ENCODE measurements around the gene LEKR1.

DNA sequence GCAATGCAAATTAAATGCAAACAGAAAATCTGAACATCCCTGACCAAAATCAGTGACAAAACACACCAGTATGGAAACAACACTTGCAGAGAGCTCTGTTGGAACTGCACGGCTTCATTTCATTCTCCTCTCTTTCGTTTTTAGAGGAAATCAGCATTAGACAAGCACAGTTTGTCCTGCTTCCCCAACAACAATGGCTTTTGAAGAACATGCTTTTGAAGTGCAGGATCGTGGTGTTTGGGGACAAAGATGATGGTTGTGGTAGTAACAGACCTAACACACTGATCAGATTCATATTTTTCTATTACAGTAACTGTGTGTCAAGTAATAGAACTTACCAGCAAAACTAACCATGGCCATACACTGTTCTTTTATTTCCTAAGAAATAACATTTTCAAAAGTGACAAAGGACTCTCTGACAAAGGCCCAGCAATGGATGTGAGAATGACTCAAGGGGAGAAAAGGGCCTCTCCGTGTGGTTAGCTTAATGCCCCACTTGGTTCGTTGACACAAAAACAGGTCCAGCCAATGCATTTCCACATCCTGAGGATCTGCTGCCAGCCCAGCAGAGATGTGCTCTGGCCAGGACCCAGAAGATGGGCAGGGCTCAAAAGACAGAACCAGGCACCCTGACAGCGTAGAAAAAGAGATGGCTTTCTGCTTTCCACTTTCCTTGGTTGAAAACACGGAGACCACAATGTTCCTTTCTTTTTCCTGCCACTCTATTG is 249.7 kb downstream of the LEKR1 start:
- TF ChIP-seq, protein P1, sequence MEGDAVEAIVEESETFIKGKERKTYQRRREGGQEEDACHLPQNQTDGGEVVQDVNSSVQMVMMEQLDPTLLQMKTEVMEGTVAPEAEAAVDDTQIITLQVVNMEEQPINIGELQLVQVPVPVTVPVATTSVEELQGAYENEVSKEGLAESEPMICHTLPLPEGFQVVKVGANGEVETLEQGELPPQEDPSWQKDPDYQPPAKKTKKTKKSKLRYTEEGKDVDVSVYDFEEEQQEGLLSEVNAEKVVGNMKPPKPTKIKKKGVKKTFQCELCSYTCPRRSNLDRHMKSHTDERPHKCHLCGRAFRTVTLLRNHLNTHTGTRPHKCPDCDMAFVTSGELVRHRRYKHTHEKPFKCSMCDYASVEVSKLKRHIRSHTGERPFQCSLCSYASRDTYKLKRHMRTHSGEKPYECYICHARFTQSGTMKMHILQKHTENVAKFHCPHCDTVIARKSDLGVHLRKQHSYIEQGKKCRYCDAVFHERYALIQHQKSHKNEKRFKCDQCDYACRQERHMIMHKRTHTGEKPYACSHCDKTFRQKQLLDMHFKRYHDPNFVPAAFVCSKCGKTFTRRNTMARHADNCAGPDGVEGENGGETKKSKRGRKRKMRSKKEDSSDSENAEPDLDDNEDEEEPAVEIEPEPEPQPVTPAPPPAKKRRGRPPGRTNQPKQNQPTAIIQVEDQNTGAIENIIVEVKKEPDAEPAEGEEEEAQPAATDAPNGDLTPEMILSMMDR (IDR thresholded peaks at IDR 0.05; ENCODE audit: poor library complexity, severe bottlenecking), result no peak
- no peak for TF ChIP-seq MXI1 (conservative IDR thresholded peaks at IDR 0.05; ENCODE audit: poor library complexity, severe bottlenecking)

All from neural cell (in vitro differentiated cells).